Ishikawa (cell line): Measurements from ENCODE around the gene A1BG.

Experiments used
- CEBPB ChIP-seq: IDR thresholded peaks from 2 replicates; pipeline ENCODE4 v1.6.1; 2012
- FOXM1 ChIP-seq: IDR thresholded peaks from 2 replicates; pipeline ENCODE4 v1.6.1; 2012; ENCODE audit warnings: low read depth, borderline replicate concordance
- NFIC ChIP-seq: IDR thresholded peaks from 2 replicates; pipeline ENCODE4 v1.6.1; 2012
- TAF1 ChIP-seq: IDR thresholded peaks from 2 replicates; pipeline ENCODE4 v1.6.1; 2012; ENCODE audit warnings: low read depth, mild to moderate bottlenecking
- TF ChIP-seq, protein P1 (sequence below): IDR thresholded peaks from 2 replicates; pipeline ENCODE4 v1.6.1; 2012; ENCODE audit warnings: low read depth, mild to moderate bottlenecking

DNA sequence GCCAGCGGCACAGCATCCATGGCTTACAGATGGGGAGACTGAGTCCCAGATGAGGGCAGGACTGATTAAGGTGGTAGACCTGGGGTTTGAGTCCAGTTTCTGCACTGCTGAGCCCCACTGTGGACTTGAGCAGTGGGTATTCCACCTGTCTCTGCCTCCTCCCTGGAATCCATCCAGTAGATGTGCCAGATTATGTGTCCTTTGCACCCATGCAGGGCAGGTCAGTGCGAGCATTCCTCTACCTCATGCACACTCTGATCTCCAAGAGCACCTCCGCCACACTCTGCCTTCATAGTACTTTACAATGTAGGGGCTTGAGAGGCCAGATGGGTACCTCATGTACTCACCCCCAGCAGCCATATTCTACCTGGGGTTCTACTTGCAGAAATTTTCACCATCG is 16.5 kb downstream of the A1BG start:
- TF ChIP-seq FOXM1, result no peak
- TF ChIP-seq TAF1, result no peak
- TF ChIP-seq, protein P1, sequence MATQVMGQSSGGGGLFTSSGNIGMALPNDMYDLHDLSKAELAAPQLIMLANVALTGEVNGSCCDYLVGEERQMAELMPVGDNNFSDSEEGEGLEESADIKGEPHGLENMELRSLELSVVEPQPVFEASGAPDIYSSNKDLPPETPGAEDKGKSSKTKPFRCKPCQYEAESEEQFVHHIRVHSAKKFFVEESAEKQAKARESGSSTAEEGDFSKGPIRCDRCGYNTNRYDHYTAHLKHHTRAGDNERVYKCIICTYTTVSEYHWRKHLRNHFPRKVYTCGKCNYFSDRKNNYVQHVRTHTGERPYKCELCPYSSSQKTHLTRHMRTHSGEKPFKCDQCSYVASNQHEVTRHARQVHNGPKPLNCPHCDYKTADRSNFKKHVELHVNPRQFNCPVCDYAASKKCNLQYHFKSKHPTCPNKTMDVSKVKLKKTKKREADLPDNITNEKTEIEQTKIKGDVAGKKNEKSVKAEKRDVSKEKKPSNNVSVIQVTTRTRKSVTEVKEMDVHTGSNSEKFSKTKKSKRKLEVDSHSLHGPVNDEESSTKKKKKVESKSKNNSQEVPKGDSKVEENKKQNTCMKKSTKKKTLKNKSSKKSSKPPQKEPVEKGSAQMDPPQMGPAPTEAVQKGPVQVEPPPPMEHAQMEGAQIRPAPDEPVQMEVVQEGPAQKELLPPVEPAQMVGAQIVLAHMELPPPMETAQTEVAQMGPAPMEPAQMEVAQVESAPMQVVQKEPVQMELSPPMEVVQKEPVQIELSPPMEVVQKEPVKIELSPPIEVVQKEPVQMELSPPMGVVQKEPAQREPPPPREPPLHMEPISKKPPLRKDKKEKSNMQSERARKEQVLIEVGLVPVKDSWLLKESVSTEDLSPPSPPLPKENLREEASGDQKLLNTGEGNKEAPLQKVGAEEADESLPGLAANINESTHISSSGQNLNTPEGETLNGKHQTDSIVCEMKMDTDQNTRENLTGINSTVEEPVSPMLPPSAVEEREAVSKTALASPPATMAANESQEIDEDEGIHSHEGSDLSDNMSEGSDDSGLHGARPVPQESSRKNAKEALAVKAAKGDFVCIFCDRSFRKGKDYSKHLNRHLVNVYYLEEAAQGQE, result no peak
- TF ChIP-seq CEBPB, result no peak
- no peak for TF ChIP-seq NFIC
